KBM-7 (cell line): Measurements from ENCODE around the gene FGD1.
A peak's percentile ranks its signal among the peaks of the same experiment; 100 is the strongest.

Source experiments
- DNase-seq: peaks from one replicate; pipeline ENCODE4 v3.0.0-alpha.2; 2015
- in situ Hi-C: fragments of 300-500 bp; cut with MboI; formaldehyde crosslinking; loops from 2 replicates; pipeline ENCODE4 v1.14.3; 2020; ENCODE audit warnings: low sequenced_read_pairs, low pct_unique_long_range_greater_than_20kb, mixed read lengths

The FGD1 gene

GRCh38 chrX:54479136-54480111 lies 16.6 kb downstream of the FGD1 start:
- in situ Hi-C loops: no loop called here
- DNase-seq: peak; percentile 52

GRCh38 chrX:54473993-54474859 lies 21.8 kb downstream of the FGD1 start:
- no peak for DNase-seq

GRCh38 chrX:54470054-54470760 lies 25.8 kb downstream of the FGD1 start:
- DNase-seq: no peak
- in situ Hi-C loops: loop anchor here (25.0 kb wide), 1 partner anchor 108 kb away; the partner anchor contains the start of gene WNK3

More at GRCh38 chrX:54473993-54474859, 21.8 kb downstream of the FGD1 start:
- in situ Hi-C loops: loop anchor here (25.0 kb wide), 1 partner anchor 112 kb away; the partner anchor contains the start of gene WNK3

GRCh38 chrX:54452920-54453319 lies 43.1 kb downstream of the FGD1 start:
- in situ Hi-C loops: loop anchor here (25.0 kb wide), 1 partner anchor 91 kb away; the partner anchor contains the start of gene WNK3
- DNase-seq: peak; percentile 44

- DNase-seq: no peak
- in situ Hi-C loops: loop anchor here (25.0 kb wide), 1 partner anchor 88 kb away; the partner anchor contains the start of gene WNK3
Observed at GRCh38 chrX:54449929-54450328, 46.1 kb downstream of the FGD1 start.

- DNase-seq: peak; percentile 37
- in situ Hi-C loops: no loop called here
Observed at GRCh38 chrX:54447461-54447860, 48.6 kb downstream of the FGD1 start.

GRCh38 chrX:54446084-54446483 lies 50.0 kb downstream of the FGD1 start:
- no peak for DNase-seq
- in situ Hi-C loops: no loop called here

- in situ Hi-C loops: no loop called here
- DNase-seq: no peak
Observed at GRCh38 chrX:54444752-54445151, 51.3 kb downstream of the FGD1 start.

GRCh38 chrX:54442790-54443189 lies 53.2 kb downstream of the FGD1 start:
- no peak for DNase-seq
- in situ Hi-C loops: no loop called here

- in situ Hi-C loops: no loop called here
- peak; percentile 93 for DNase-seq
Observed at GRCh38 chrX:54439960-54440871, 55.8 kb downstream of the FGD1 start, which contains the start of gene TSR2. TSR2 (plus strand) TSS chrX:54440404; CDS start chrX:54440422, 18 bp downstream.

- in situ Hi-C loops: no loop called here
- no peak for DNase-seq
Observed at GRCh38 chrX:54435121-54435520, 60.9 kb downstream of the FGD1 start.

- in situ Hi-C loops: no loop called here
Observed at GRCh38 chrX:54430519-54430918, 65.5 kb downstream of the FGD1 start.

GRCh38 chrX:54427837-54428424 lies 68.1 kb downstream of the FGD1 start:
- in situ Hi-C loops: no loop called here
- no peak for DNase-seq

More at GRCh38 chrX:54430519-54430918, 65.5 kb downstream of the FGD1 start:
- no peak for DNase-seq

- DNase-seq: peak; percentile 47
- in situ Hi-C loops: no loop called here
Observed at GRCh38 chrX:54423161-54423888, 72.7 kb downstream of the FGD1 start.

GRCh38 chrX:54422168-54422567 lies 73.9 kb downstream of the FGD1 start:
- no peak for DNase-seq
- in situ Hi-C loops: no loop called here

GRCh38 chrX:54419559-54420302 lies 76.3 kb downstream of the FGD1 start:
- in situ Hi-C loops: no loop called here
- no peak for DNase-seq
